ENCODE results near the gene ST6GALNAC1. TPM values are rescaled to one million over a fixed set of nuclear protein-coding genes. Genes with fewer than 3 reads are reported as not detected.

Gene ST6GALNAC1
- total and polyA plus RNA-seq, 4 donors: 13.9 to 24.9 (median 20.9) TPM

- H3K27ac ChIP-seq (ENCODE audit: low read depth in 1 of 2, low read length in 1 of 2): no peak overlapping the region
- ATAC-seq (ENCODE audit: insufficient read depth, low FRiP score): no peak
These were observed 42.5 kb downstream of the ST6GALNAC1 start for GRCh38 chr17:76601065-76601464.

GRCh38 chr17:76599694-76600460 is 43.7 kb downstream of the ST6GALNAC1 start:
- peak overlapping the region in 1 of 2 donors; percentile 56 for H3K27ac ChIP-seq (ENCODE audit: low read depth in 1 of 2, low read length in 1 of 2)
- H3K4me1 ChIP-seq (ENCODE audit: control insufficient read depth in 5 of 5, insufficient read depth in 5 of 5, low read length in 5 of 5): peaks cover 0 to 9% (median 0%) of the 10 kb centered on the region in 5 donors
- no peak overlapping the region for H3K9ac ChIP-seq (ENCODE audit: insufficient read depth in 1 of 2, low read length in 2 of 2)
- DNase-seq: peak in 2 of 3 donors; percentile 22 to 24
- no peak for TF ChIP-seq CTCF (IDR thresholded peaks at IDR 0.05; ENCODE audit: control extremely low read depth, extremely low read depth)
- H3K36me3 ChIP-seq (ENCODE audit: control insufficient read depth in 4 of 4, insufficient read depth in 4 of 4, low read length in 4 of 4): no peaks in the 10 kb centered on the region
- H3K9me3 ChIP-seq (ENCODE audit: control insufficient read depth in 4 of 4, insufficient read depth in 3 of 4, low read length in 3 of 4): peaks cover 0 to 3% (median 0%) of the 10 kb centered on the region in 4 donors
- no peaks in the 10 kb centered on the region for H3K27me3 ChIP-seq (ENCODE audit: control insufficient read depth in 3 of 3, insufficient read depth in 3 of 3, low read length in 2 of 3)
- no peak for ATAC-seq (ENCODE audit: insufficient read depth, low FRiP score)
- H3K4me3 ChIP-seq: no peak overlapping the region
- WGBS, 2 donors: 51 to 62% methylated on average over 17 of the region's 17 CpGs

More at GRCh38 chr17:76601065-76601464, 42.5 kb downstream of the ST6GALNAC1 start:
- H3K36me3 ChIP-seq (ENCODE audit: control insufficient read depth in 4 of 4, insufficient read depth in 4 of 4, low read length in 4 of 4): no peaks in the 10 kb centered on the region
- WGBS, 2 donors: 77 to 85% methylated on average over 8 of the region's 8 CpGs
- H3K27me3 ChIP-seq (ENCODE audit: control insufficient read depth in 3 of 3, insufficient read depth in 3 of 3, low read length in 2 of 3): no peaks in the 10 kb centered on the region
- peaks cover 0 to 3% (median 0%) of the 10 kb centered on the region in 4 donors for H3K9me3 ChIP-seq (ENCODE audit: control insufficient read depth in 4 of 4, insufficient read depth in 3 of 4, low read length in 3 of 4)
- no peak for DNase-seq
- H3K4me3 ChIP-seq: no peak overlapping the region
- no peak overlapping the region for H3K9ac ChIP-seq (ENCODE audit: insufficient read depth in 1 of 2, low read length in 2 of 2)
- H3K4me1 ChIP-seq (ENCODE audit: control insufficient read depth in 5 of 5, insufficient read depth in 5 of 5, low read length in 5 of 5): peaks cover 0 to 9% (median 0%) of the 10 kb centered on the region in 5 donors
- no peak for TF ChIP-seq CTCF (IDR thresholded peaks at IDR 0.05; ENCODE audit: control extremely low read depth, extremely low read depth)

GRCh38 chr17:76598004-76598439 is 45.5 kb downstream of the ST6GALNAC1 start:
- H3K9me3 ChIP-seq (ENCODE audit: control insufficient read depth in 4 of 4, insufficient read depth in 3 of 4, low read length in 3 of 4): peaks cover 0 to 3% (median 0%) of the 10 kb centered on the region in 4 donors
- 7 to 23% methylated on average over 2 of the region's 2 CpGs for WGBS, 2 donors
- no peak overlapping the region for H3K4me3 ChIP-seq
- H3K4me1 ChIP-seq (ENCODE audit: control insufficient read depth in 5 of 5, insufficient read depth in 5 of 5, low read length in 5 of 5): peaks cover 0 to 9% (median 0%) of the 10 kb centered on the region in 5 donors
- peak; percentile 61 for ATAC-seq (ENCODE audit: insufficient read depth, low FRiP score)
- no peaks in the 10 kb centered on the region for H3K36me3 ChIP-seq (ENCODE audit: control insufficient read depth in 4 of 4, insufficient read depth in 4 of 4, low read length in 4 of 4)
- no peak for DNase-seq
- peak overlapping the region in 1 of 2 donors; percentile 24 for H3K27ac ChIP-seq (ENCODE audit: low read depth in 1 of 2, low read length in 1 of 2)
- peaks cover 0 to 2% (median 0%) of the 10 kb centered on the region in 3 donors for H3K27me3 ChIP-seq (ENCODE audit: control insufficient read depth in 3 of 3, insufficient read depth in 3 of 3, low read length in 2 of 3)
- no peak overlapping the region for H3K9ac ChIP-seq (ENCODE audit: insufficient read depth in 1 of 2, low read length in 2 of 2)
- no peak for TF ChIP-seq CTCF (IDR thresholded peaks at IDR 0.05; ENCODE audit: control extremely low read depth, extremely low read depth)
